Coronary artery (tissue), 2 donors: ENCODE data around the gene EML4.
"Not testable (repeated sequence)": the region's sequence is repeated elsewhere in the genome, so short reads cannot be mapped to it uniquely, and the experiment has no call there.

Experiments used
- DNase-seq: peaks from one replicate; pipeline ENCODE4 v3.0.0-alpha.2; 2017; ENCODE audit warnings: low spot score
- H3K27ac ChIP-seq, 2 donors: fragments of 200-600 bp; sonication (generic); one replicate each; pipeline ENCODE4 v1.5.1; 2016 to 2019
- H3K4me3 ChIP-seq: fragments of 200-600 bp; sonication (generic); 2 replicates; pipeline ENCODE4 v1.5.1; 2016; ENCODE audit warnings: mild to moderate bottlenecking, moderate library complexity
- CTCF ChIP-seq: fragments of 200-600 bp; sonication (generic); IDR thresholded peaks from one replicate; pipeline ENCODE4 v1.5.1; 2019; ENCODE audit warnings: antibody characterized with exemption

EML4 gene

GRCh38 chr2:42328923-42329322 is 159.8 kb downstream of the EML4 start:
- no peak for TF ChIP-seq CTCF
- no peak overlapping the region for H3K4me3 ChIP-seq
- DNase-seq = no peak
- no peak overlapping the region for H3K27ac ChIP-seq

GRCh38 chr2:42329736-42330135 is 160.6 kb downstream of the EML4 start:
- H3K27ac ChIP-seq = peak overlapping the region; percentile 19 to 61
- DNase-seq = no peak
- no peak for TF ChIP-seq CTCF
- no peak overlapping the region for H3K4me3 ChIP-seq

- no peak for TF ChIP-seq CTCF
- DNase-seq = no peak
- Histone ChIP-seq H3K27ac (peak overlapping the region in 1 of 2 donors; percentile 3), H3K4me3 (no peak overlapping the region)
Measured at GRCh38 chr2:42331569-42332284, 162.6 kb downstream of the EML4 start.

- Histone ChIP-seq H3K27ac (no peak overlapping the region), H3K4me3 (no peak overlapping the region)
- TF ChIP-seq CTCF = no peak
- no peak for DNase-seq
Measured at GRCh38 chr2:42332575-42332974, 163.4 kb downstream of the EML4 start.

GRCh38 chr2:42333579-42333978 is 164.4 kb downstream of the EML4 start:
- no peak for DNase-seq
- Histone ChIP-seq H3K4me3 (no peak overlapping the region), H3K27ac (no peak overlapping the region)
- no peak for TF ChIP-seq CTCF

GRCh38 chr2:42334220-42334619 is 165.1 kb downstream of the EML4 start:
- Histone ChIP-seq H3K27ac (no peak overlapping the region), H3K4me3 (no peak overlapping the region)
- TF ChIP-seq CTCF = no peak
- no peak for DNase-seq

- not testable (repeated sequence) for H3K27ac ChIP-seq
Measured at GRCh38 chr2:42334865-42335264, 165.7 kb downstream of the EML4 start.

More at GRCh38 chr2:42334865-42335264, 165.7 kb downstream of the EML4 start:
- not testable (repeated sequence) for H3K4me3 ChIP-seq, DNase-seq
